ENCODE results near the gene CCNJ.

The CCNJ gene

DNA sequence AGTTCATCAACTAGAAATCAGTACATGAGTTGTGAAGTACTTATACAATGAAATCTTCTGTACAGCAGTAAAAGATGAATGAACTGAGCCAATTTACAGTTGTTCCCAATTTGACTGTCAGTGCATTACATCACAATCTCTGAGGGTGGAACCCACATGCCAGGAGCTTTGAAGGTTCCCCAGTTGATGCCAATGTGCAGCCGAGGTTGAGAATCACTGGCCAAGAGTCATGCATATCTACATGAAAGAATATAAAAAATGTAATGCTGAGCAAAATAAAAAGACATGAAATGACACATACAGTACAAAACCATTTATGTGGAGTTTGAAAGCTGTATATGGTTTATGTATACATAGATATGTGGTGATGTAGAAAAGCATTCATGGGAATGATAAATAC, 22.1 kb upstream of the CCNJ start:
- ChIA-PET CTCF (no interaction called here), POLR2A (ENCODE audit: low non-redundant PET) (no interaction called here)
- TF ChIP-seq, protein P1, sequence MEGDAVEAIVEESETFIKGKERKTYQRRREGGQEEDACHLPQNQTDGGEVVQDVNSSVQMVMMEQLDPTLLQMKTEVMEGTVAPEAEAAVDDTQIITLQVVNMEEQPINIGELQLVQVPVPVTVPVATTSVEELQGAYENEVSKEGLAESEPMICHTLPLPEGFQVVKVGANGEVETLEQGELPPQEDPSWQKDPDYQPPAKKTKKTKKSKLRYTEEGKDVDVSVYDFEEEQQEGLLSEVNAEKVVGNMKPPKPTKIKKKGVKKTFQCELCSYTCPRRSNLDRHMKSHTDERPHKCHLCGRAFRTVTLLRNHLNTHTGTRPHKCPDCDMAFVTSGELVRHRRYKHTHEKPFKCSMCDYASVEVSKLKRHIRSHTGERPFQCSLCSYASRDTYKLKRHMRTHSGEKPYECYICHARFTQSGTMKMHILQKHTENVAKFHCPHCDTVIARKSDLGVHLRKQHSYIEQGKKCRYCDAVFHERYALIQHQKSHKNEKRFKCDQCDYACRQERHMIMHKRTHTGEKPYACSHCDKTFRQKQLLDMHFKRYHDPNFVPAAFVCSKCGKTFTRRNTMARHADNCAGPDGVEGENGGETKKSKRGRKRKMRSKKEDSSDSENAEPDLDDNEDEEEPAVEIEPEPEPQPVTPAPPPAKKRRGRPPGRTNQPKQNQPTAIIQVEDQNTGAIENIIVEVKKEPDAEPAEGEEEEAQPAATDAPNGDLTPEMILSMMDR (conservative IDR thresholded peaks at IDR 0.05; ENCODE audit: low read depth): no peak
- no peak for DNase-seq (ENCODE audit: low spot score)
- H3K27ac ChIP-seq: no peak overlapping the region

DNA sequence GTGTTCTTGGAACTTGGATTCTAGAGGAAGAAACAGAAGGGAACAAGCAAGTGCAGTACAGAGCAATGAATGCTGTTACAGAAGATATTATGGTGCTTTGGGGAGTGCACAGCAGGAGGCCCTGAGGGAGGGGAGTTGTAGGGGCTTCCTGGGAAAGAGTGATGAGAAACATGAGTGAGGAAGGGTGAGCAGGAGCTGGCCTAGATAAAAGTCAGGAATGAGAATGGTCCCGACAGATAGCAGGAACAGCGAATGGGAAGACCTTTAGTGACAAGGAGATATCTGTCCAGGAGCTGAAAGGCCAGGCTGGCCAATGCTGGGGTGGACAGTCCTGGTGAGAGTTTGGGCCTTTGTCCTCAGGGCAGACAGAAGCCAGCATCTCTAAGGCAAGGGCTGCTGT, 20.6 kb upstream of the CCNJ start:
- H3K27ac ChIP-seq: no peak overlapping the region
- no peak for DNase-seq (ENCODE audit: low spot score)
- ChIA-PET CTCF (no interaction called here), POLR2A (ENCODE audit: low non-redundant PET) (no interaction called here)
- TF ChIP-seq, protein P1 (conservative IDR thresholded peaks at IDR 0.05; ENCODE audit: low read depth): no peak

DNA sequence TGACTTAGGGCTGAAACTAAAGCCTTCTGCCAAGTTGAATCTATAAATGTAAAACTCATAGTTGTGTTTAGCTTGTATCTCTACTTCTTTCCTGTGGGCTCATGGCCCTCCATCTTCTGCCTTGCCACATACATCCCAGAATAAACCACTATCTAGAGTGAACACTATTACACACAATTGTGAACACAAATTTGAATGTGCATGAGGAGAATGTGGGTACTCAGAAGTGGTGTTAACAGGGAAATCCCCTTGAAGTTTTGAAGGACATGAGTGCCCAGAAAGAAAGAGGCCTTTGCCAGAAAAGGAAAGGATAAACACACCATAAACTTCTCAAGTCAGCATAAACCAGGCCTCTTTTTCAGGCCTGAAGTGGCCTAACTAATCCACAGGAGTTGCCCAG, 20.2 kb upstream of the CCNJ start:
- CTCF ChIA-PET: no interaction called here
- POLR2A ChIA-PET (ENCODE audit: low non-redundant PET): no interaction called here
- TF ChIP-seq, protein P1 (conservative IDR thresholded peaks at IDR 0.05; ENCODE audit: low read depth): no peak
- no peak for DNase-seq (ENCODE audit: low spot score)
- H3K27ac ChIP-seq: no peak overlapping the region

- POLR2A ChIA-PET (ENCODE audit: low non-redundant PET): no interaction called here
- no peak overlapping the region for H3K27ac ChIP-seq
- TF ChIP-seq, protein P1 (conservative IDR thresholded peaks at IDR 0.05; ENCODE audit: low read depth): no peak
- CTCF ChIA-PET: interaction anchor here (0.6 kb wide), 1 partner anchor 273 kb away, joined by 3 read pairs; no protein-coding TSS in a partner anchor
- DNase-seq (ENCODE audit: low spot score): no peak
Observed at GRCh38 chr10:96025566-96025965, 17.8 kb upstream of the CCNJ start.

- DNase-seq (ENCODE audit: low spot score): no peak
- CTCF ChIA-PET: no interaction called here
- POLR2A ChIA-PET (ENCODE audit: low non-redundant PET): no interaction called here
- TF ChIP-seq, protein P1 (conservative IDR thresholded peaks at IDR 0.05; ENCODE audit: low read depth): no peak
- no peak overlapping the region for H3K27ac ChIP-seq
Observed at GRCh38 chr10:96034625-96035024, 8.8 kb upstream of the CCNJ start.

DNA sequence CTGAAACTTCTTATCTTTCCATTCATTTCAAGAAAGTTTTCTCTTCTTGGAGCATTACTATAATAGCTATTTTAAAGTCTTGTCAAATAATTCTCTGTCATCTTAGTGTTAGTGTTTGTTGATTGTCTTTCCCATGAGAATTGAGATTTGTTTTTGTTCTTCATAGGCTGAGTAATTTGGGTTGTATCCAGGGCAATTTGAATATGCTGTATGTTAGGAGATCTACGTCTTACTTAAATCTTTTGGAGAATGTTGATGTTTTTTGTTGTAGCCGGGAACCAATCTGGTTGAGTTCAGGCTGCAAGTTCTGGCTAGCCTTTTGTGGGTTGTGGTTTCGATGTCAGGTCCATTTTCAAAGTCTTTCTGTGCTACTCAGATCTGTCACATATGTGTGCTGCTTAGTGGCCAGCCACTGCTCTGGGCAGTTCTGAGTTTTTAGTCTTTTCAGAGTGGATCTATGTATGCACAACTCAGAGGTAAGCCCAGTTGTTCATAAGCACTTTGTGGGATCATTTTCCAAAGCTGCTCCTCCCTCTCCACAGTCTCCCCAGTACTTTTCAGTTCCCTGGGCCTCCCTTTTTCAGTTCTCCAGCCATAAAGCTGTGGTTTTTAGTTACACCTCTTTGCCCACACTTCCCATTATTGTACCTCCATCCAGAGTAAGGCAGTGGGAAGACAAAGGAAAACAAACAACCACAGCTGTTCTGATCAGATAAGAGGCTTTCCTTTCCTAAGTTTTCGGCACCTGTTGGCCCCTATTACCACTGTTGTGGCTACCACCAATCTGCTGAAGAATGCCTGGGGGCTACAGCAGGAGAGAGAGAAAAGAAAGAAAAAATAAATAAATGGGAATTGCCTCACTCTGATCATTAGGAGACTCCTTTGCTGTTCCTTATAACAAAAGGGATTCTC, 4.7 kb upstream of the CCNJ start:
- TF ChIP-seq, protein P1 (conservative IDR thresholded peaks at IDR 0.05; ENCODE audit: low read depth): no peak
- POLR2A ChIA-PET (ENCODE audit: low non-redundant PET): no interaction called here
- no peak overlapping the region for H3K27ac ChIP-seq
- no peak for DNase-seq (ENCODE audit: low spot score)
- CTCF ChIA-PET: interaction anchor here (0.6 kb wide), 1 partner anchor 243 kb away, joined by 3 read pairs; no protein-coding TSS in a partner anchor
